GM04503 (cell line): ENCODE measurements around the gene ZDHHC14.
"Not testable (repeated sequence)": the region's sequence is repeated elsewhere in the genome, so short reads cannot be mapped to it uniquely, and the experiment has no call there.

Experiments used
- DNase-seq: peaks from one replicate; pipeline ENCODE4 v3.0.0-alpha.2; 2012; ENCODE audit warnings: low read depth

Gene ZDHHC14

DNA sequence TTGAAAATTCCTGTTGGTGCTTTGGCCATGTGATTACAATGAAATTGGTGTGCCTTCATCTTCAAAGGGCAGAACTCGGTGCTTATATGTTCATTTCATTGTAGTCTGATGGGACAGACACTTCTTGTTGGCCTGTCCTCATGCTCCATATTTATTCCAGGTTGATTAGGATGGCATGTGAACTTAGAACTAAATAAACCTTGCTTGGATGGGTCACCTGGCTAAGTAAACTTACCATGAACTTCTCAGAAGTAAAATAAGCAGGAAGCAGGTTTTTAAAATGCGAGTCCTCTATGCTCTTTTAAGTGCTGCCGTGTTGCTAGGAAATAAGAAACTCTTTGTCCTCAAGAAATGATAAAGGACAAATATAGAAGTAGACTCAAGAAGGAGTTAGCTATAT, 26.7 kb downstream of the ZDHHC14 start:
- DNase-seq = no peak

DNA sequence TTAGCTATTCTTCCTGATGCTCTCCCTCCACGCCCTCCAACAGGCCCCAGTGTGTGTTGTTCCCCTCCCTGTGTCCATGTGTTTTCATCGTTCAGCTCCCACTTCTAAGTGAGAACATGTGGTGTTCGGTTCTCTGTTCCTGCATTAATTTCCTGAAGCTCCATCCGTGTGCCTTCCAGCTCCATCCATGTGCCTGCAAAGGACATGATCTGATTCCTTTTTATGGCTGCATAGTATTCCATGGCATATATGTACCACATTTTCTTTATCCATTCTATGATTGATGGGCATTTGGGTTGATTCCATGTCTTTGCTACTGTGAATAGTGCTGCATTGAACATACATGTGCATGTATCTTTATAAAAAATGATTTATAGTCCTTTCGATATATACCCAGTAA, 27.4 kb downstream of the ZDHHC14 start:
- not testable (repeated sequence) for DNase-seq

DNA sequence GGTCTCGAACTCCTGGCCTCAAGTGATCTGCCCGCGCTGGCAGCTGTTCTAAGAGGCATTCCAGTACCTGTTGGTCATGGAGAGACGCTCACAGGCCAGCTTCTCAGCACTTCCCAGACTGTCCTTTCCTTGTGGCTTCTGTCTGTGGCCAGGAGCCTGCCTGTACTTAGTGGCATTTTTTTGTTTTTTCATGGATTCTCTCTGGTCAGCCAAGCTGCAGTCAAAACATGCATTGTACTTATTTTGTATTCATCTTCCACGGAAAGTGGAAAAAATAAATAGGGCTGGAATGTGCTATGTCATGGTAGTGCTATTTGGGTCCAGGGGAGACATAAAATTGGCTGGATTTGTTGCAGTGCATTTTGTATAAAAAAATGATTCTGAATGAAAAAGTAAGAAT, 29.1 kb downstream of the ZDHHC14 start:
- DNase-seq = peak; percentile 23

DNA sequence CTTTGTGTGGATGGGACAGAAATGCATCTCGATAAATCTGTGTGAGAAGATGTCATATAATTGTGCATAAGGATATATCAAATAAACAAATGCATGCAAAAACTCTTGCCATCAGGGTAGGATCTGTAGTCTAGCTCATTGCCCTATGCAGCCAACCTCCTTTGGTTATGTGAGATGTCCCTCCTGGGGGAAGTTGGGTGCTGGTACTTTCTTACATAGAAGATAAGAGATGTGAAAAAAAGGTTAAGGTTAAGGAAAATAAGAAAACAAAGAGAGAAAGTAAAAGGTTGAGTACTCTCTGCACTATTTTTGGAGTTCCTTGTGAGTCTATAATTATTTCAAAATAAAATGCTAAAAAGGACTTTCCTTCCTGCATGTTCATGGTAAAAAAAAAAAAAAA, 30.4 kb downstream of the ZDHHC14 start:
- DNase-seq = no peak

DNA sequence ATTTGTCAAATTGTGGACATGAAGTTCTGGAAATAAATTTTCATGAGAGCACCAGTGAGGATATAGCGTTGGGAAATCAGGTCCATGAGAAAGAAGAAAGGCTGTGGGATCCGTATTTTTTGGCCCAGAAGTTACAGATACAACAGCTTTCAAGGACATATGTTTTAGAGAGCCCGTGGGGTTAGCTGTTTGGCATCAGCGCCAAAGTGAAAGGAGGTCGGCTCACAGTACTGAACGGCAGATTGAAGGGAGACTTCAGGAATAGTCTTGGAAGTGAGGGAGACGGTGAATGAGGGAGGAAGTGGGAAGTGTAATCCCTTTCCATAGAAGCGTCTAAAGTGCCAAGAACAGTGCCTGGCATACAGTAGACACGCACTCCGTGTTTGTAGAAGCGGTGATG, 31.8 kb downstream of the ZDHHC14 start:
- no peak for DNase-seq

DNA sequence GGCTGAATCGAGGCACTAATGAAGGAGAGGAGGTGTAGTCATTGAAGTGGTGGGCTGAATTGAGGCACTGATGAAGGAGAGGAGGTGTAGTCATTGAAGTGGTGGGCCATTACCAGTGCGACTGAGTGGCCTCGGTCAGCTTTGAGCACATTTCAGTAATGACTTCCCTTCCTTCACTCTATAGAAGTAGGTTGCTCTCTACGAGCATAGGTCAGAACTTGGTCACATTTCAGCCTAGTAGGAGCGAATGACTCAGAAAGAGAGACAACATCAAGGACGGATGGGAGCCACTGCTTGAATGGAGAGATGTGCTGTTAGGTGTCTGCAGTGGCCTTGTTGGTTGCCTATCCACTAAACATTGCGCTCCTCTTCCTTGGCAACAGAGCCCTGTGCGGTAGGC, 39.5 kb downstream of the ZDHHC14 start:
- no peak for DNase-seq

DNA sequence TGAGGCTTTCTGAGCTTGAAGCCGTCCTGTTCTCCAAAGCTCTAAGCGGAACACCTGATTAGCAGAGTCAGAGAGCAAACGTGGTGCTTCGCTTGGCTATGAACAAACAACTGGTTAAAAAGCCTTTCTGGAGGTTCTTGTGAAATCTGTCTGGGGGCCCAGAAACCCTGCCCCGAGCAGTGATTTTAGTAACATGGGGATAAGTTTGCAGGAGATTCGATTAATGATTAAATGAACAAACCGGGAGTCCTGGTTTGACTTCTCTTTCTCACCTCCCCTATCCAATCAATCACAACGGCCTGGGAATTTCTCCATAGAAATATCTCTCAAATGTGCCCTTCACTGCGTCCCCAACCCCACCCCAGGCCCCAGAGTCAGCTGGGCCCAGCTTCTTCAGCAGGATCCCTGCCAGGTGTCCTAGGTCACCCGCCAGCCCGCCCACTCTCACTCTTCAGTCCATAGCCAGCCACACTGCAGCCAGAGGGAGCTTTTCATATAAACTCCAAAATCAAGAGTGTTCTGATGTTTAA, 43.6 kb downstream of the ZDHHC14 start:
- no peak for DNase-seq

DNA sequence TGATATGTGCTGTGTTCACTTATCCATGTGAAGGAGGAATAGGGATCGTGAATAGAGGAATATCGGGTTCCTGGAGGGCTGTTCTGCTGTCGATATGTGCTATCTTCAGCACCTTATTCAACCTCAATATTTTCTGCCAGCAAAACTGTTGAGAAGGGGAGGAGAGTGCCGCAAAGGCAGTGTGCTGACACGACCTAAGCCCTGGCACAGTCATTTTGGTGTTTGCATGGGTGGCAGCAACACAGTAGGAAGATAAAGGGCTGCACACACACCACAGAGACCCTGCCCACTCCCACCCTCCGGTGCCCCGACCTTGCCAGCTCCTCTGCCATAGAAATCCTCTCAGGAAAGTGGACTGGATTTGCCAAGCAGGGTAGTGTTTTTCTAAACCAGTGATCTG, 47.0 kb downstream of the ZDHHC14 start:
- no peak for DNase-seq

DNA sequence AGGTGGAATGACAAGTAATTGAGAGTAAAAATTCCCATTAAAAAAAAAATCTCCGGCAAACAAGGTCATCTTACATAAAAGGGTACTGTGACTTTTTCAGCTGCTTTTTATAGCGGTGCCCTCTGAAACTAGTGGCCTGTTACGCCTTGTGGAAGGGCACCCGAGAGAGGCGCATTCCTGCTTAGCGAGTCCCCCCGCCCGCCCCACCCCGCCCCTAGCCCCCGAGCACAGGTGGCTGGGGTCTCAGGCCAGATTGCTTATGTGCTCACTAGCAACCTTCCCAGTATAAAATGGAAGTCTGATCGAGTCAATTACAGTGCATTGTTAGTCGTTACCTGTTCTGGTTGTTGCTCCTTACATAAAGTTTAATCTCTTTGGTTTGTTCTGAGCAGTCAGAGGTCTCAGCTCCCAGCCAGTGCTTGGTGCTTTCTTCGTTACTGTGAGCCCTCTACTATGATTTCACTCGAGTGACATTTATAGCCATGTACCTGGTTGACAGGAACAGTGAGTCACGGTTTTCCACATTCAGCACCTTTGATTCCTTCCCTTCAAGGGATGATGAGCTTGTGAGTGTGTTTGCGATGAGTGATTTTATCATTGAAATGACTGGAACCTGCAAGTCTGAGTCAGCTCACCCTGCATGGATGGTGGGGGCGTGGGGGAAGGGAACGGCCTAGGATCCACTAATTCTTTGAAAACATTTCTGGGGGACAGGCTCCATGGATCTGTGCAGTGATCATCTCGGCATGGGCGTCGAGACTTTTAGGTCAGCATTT, 47.6 kb downstream of the ZDHHC14 start:
- DNase-seq = no peak

DNA sequence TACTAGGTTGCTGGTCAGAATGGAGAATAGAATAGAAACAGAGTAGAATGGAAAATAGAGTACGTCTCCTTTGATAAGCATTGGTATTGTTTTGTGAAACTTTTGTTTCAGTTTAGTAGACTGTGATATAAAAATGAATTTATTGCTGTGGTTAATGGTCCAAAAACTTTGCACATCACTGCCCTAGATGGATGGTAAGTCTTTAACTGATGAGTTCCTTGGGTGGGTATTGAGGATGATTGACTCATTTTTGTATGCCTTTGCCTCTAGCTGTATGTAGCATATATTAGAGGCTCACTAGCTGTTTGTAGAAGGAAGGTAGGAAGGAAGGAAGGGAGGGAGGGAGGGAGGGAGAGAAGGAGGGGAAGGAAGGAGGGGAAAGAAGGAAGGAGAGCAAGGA, 48.3 kb downstream of the ZDHHC14 start:
- DNase-seq = no peak

DNA sequence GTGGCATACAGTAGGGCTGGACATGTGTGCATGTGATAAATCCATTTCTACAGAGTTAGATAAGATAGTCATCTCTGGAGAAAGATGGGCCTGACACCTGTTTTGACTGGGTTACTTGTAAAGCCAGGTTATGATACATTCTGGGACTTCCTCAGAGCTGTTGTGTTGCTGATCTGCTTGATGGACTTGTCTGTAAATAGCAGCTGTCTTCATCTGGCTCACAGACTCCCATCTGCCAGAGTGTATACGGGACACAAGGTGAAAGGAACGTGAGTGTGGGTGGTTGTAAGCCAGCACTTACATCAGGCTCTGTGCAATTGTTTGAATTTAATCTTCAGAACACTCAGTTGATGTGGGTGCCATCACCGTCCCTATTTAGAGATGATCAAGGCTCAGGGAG, 49.8 kb downstream of the ZDHHC14 start:
- DNase-seq = no peak

DNA sequence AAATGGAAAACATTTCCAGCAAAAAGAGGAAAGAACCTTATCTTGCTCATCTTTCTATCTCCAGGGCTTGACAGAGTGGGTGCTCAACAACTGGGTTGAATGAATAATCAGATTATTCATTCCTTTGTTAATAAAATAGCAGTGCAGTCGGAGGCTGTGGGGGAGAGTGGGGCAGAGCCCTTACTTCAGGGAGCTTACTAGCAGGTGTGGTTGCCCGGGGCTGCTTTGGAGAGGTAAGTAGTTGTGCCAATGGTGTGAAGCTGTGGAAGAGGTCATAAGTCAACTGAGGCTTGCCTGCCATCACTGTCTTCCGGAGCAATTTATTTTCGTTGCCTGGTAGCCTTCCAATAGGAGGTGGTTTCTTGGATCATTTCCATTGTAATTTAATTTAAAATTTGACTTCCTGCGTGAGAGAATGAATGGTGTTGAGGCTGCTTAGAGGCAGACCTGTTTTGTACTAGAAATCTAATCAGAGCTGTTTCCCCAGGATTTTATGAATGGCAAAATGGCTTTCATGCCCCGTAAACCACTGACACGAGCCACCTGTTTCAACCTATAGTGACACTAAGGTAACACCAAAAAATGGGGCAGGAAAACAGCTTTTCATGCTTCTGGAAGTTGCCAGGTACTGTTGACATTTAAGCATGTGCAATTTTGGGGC, 51.4 kb downstream of the ZDHHC14 start:
- DNase-seq = no peak

DNA sequence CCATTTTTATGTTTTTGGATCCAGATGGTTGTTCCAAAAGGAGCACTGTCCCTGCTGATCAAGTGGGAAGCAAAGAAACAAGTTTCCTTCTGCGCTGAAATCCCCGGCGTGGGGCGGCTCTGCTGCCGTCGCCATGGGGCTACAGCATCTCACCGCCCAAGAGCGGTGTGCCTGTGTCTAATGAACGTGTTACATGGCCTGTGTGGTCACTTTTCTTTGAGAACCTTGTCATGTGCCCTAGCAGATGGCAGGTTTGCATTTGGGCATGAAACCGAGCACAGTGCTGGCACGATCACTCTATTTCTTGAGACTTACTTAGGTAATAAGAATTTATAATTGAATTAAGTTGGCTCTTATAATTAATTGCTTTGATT, 51.9 kb downstream of the ZDHHC14 start:
- no peak for DNase-seq

DNA sequence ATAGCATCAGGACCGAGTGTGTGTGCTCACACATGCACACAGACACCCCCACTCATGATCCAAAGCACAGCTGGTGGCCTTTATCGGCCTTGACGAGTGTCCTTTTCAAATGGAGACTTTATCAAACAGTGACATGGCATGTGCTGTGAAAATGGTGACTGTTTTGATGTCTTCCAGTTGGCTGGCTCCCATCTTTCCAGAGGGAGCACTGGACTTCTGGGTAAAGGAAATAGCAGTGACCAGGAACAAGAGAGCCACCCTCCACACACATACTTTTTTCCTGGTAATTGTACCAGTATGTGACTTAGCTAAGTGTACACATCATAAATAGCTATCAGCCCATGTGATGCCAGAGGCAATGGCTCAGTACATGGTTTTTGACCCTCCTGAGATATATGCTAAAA, 52.7 kb downstream of the ZDHHC14 start:
- no peak for DNase-seq

DNA sequence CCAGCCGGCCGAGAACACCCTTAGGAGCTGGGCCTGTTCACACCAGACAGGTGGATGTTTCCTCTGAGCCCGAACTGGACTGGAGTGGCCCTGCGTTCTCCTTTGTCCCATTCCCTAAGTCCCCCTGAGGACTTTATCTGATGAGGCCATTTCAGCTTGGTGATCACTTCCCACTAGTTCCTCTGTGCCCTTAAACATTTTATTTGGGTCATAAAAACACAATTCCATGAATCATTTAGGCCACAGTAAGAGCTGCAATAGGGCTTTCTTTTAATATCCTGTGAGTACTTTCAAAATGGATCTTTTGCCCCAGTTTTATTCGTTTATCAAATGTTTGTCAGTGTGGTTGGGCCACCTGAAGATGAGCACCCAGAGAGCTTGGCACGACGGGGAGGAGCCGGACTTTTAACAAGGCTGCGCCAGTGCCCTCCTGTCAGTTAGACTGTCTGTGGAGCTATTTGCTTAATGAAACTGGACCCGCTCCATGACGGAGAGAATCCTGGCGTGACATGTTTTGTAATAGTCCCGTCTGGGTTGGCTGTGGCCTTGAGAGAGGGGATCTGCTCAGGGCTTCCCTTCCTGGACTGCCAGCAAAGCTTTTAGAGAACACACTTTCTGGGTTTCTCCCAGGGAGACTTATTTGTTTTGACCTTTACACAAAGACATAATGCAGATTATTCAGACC, 53.5 kb downstream of the ZDHHC14 start:
- DNase-seq = no peak

DNA sequence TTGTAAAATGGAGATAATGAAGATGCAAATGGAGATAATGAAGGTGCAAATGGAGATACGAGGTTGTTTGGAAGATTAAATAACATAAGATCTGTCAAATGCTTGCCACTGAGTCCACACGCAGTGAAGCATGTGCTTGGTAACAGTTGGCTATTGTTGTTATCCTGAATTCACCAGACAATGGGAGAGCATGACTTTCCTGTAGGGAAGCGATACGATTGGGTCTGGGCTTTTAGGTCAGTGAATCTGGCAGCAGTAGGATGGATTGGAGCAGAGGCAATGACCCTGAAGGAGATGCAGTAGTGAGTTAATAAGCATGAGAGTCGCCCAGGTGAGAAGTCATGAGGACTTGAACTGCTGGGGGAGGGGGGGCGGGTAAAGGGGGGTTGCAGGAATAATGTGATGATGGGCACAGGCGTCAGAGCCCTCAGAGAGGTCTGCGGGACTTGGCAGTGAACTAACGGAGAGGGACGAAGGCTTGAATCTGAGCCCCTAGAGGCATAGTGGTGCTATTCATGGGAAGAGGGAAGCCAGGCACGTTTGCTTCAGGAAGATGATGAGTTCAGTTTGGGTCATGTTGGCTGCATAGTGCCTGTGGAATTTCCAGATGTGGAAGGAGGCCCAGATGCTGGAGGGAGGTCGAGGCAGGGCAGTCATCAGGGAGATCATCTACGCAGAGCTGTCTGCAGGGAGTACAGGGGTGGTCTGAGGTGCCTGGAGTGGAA, 55.4 kb downstream of the ZDHHC14 start:
- no peak for DNase-seq

DNA sequence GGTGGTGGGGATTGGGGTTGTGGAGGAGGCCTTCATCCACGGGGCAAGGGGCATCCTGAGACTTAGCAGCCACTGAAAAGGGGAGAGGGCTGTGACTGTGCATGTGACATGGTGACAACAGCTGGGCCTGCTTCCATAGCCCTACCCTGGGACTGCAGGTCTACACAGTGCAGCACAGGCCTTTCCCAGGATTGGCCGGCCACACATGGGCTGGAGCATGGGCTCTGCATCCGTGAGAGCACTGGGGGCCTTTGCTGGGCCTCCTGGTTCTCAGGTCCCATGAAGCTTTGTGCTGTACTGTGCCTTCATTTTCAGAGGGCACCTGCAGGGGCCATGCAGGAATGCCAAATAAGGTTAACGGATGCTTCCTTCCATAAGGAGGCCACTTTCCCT, 56.0 kb downstream of the ZDHHC14 start:
- DNase-seq = no peak

DNA sequence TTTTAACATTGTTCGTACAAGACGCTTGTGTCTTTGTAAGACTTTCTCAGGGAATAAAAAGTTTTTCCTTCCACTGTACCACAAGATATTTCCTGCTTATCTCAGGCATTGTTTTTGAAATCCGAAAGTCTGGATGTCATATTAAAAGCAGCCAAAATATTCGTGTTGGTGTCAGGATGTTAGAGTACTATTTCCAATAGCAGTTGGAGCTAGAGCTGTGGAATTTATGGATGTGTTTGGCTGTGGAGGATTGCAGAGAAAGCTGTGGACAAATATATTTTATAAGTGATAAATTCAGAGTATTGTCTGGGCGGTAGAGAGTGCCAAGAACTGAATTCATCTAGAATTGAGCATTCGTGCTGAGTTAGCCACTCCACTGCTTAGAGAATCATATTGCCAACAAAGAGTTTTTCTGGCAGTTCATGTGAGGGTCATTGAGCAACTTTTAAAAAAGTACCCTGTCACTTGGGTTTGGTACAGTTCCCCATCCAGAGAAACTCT, 57.7 kb downstream of the ZDHHC14 start:
- peak; percentile 52 for DNase-seq

DNA sequence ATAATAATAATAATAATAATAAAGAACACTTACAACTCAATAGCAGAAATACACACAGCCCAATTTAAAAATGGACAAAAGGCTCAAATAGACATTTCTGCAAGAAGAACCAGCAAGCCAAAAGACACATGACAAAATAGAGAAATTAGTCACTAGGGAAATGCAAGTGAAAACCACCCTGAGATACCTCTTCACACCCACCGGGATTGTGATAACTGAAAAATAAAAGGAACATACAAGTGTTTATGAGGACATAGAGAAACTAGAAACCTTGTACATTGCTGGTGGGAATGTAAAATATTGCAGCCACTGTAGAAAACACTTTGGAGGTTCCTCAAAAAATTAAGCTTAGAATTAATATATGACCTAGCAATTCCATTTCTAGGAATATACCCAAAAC, 59.2 kb downstream of the ZDHHC14 start:
- DNase-seq = no peak

DNA sequence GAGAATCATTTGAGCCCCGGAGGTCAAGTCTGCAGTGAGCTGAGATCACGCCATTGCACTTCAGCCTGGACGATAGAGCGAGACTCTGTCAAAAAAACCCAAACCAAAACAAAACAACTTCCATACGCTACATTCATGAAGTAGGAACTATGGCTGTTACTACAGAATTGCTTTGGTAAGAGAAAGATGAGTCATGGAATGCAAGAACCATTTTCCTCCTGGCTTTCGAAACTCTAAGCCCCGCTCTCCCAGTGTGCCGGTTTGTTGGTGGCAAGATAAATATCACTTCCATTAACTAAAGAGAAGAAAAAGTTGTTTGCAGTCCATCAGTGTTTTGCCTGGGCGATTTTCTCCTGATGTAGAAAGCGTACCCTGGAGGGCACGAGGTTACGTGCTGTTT, 61.3 kb downstream of the ZDHHC14 start:
- peak; percentile 15 for DNase-seq

DNA sequence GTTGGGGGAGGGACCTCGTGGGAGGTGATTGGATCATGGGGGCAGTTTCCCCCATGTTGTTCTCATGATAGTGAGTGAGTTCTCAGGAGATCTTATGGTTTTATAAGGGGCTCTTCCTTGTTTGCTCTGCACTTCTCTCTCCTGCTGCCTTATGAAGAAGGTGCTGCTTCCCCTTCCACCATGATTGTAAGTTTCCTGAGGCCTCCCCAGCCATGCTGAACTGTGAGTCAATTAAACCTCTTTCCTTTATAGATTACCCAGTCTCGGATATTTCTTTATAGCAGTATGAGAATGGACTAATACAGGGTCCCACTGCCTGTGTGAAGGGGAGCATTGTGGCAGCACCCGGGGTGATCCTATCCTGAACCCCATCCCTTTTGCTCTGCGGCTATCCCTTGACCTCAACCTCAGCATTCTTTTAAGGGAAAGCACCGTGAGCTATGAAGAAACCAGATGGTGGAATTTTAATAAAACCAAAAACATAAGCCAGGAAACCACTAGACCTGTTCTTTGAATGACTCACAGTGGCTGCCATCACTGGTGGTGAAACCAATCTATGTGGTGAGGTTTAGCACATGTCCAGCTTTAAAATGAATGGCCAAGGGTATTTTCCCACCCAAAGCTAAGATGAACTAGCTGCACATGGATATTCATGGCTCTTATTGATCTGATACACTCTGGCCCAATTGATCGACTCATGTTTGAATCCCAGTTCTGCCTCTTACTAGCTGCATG, 62.2 kb downstream of the ZDHHC14 start:
- peak; percentile 59 for DNase-seq
